Activated CD8-positive, alpha-beta memory T cell treated with anti-CD3 and anti-CD28 coated beads for 24 hours (primary cell): ENCODE results near the gene TMEM54.
"Not testable (repeated sequence)": the region's sequence is repeated elsewhere in the genome, so short reads cannot be mapped to it uniquely, and the experiment has no call there.

Experiments
- DNase-seq: peaks from one replicate; pipeline ENCODE4 v3.0.0-alpha.2; 2020

TMEM54 gene

GRCh38 chr1:32918179-32918578 lies 17.0 kb upstream of the TMEM54 start:
- no peak for DNase-seq

GRCh38 chr1:32917521-32917920 lies 16.3 kb upstream of the TMEM54 start:
- no peak for DNase-seq

- no peak for DNase-seq
Measured at GRCh38 chr1:32915766-32916706, 14.8 kb upstream of the TMEM54 start.

GRCh38 chr1:32910319-32910718 lies 9.1 kb upstream of the TMEM54 start:
- no peak for DNase-seq

- no peak for DNase-seq
Measured at GRCh38 chr1:32907435-32907834, 6.2 kb upstream of the TMEM54 start.

- DNase-seq = no peak
Measured at GRCh38 chr1:32906654-32907053, 5.5 kb upstream of the TMEM54 start.

GRCh38 chr1:32905588-32905987 lies 4.4 kb upstream of the TMEM54 start:
- DNase-seq = not testable (repeated sequence)

- DNase-seq = no peak
Measured at GRCh38 chr1:32904797-32905196, 3.6 kb upstream of the TMEM54 start.

GRCh38 chr1:32903991-32904785 lies 3.0 kb upstream of the TMEM54 start:
- DNase-seq = no peak

GRCh38 chr1:32902535-32902920 lies 1.3 kb upstream of the TMEM54 start:
- DNase-seq = no peak

- DNase-seq = no peak
Measured at GRCh38 chr1:32901823-32902534, 790 bp upstream of the TMEM54 start.

- no peak for DNase-seq
Measured at GRCh38 chr1:32900371-32900955, 726 bp downstream of the TMEM54 start.

GRCh38 chr1:32899586-32900296 lies 1.4 kb downstream of the TMEM54 start:
- no peak for DNase-seq

GRCh38 chr1:32898958-32899357 lies 2.2 kb downstream of the TMEM54 start:
- DNase-seq = no peak

GRCh38 chr1:32898056-32898455 lies 3.1 kb downstream of the TMEM54 start:
- no peak for DNase-seq

GRCh38 chr1:32897082-32898049 lies 3.8 kb downstream of the TMEM54 start:
- DNase-seq = no peak

- no peak for DNase-seq
Measured at GRCh38 chr1:32896451-32896850, 4.7 kb downstream of the TMEM54 start.

- no peak for DNase-seq
Measured at GRCh38 chr1:32895325-32896215, 5.6 kb downstream of the TMEM54 start.

- no peak for DNase-seq
Measured at GRCh38 chr1:32894681-32895080, 6.5 kb downstream of the TMEM54 start.
